ENCODE results near the gene ASB6.
"Not testable (repeated sequence)": the region's sequence is repeated elsewhere in the genome, so short reads cannot be mapped to it uniquely, and the experiment has no call there.

ASB6 gene

GRCh38 chr9:129666575-129666974 lies 24.6 kb upstream of the ASB6 start:
- no peak for DNase-seq

GRCh38 chr9:129665814-129666520 lies 24.0 kb upstream of the ASB6 start:
- no peak for DNase-seq

- no peak for DNase-seq
Measured at GRCh38 chr9:129665389-129665775, 23.4 kb upstream of the ASB6 start, which contains the start of gene PRRX2. Gene PRRX2, plus strand, starts transcription at chr9:129665647. Its CDS starts 221 bp downstream, at chr9:129665868.

- no peak for DNase-seq
Measured at GRCh38 chr9:129664746-129665388, 22.9 kb upstream of the ASB6 start.

GRCh38 chr9:129662239-129662638 lies 20.3 kb upstream of the ASB6 start:
- DNase-seq: not testable (repeated sequence)

DNA sequence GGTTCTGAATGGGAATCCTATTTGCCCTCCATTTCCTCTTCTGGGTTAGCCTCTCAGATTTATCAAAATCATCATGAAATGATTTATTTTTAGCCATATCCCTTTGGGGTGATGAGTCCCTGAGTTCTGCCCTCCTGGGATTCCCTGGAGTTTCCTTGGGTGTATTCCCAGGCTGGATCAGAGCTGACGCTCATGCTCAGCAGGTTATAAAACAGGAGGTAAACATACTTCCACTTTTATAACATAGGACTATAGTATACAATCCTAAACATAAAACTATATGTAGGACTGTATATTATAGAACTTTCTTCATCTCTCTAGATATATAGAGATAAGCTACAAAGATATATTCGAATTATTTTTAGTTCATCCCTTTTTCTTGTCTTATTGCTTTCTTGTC lies 19.1 kb upstream of the ASB6 start:
- no peak for DNase-seq

DNA sequence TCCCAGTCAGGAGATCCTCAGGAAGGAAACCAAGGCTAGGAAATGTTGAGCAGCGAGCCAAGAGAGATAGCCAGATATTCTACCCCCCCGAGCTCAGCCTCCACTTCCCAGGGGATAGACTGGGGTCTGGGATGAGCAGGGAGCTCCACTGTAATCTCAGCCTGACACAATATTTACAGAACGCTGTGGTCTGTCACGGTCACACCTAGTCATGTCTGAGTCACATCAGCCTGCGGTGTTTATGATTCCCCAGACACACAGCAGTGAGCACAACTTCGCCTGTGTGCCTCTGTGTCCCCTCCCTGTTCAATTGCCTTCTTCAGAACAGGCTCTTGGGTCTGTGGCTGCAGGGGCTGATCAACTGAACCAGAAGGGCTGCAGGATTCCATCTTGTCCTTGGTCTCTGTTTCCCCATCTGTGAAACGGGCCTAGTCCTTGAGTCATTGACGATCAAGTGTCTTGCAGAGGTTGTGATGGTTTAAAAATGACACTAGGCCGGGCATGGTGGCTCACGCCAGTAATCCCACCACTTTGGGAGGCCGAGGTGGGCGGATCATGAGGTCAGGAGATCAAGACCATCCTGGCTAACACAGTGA lies 14.9 kb upstream of the ASB6 start:
- no peak for DNase-seq

- DNase-seq: no peak
Measured at GRCh38 chr9:129655696-129656095, 13.7 kb upstream of the ASB6 start.

- DNase-seq: no peak
Measured at GRCh38 chr9:129655154-129655553, 13.2 kb upstream of the ASB6 start.

DNA sequence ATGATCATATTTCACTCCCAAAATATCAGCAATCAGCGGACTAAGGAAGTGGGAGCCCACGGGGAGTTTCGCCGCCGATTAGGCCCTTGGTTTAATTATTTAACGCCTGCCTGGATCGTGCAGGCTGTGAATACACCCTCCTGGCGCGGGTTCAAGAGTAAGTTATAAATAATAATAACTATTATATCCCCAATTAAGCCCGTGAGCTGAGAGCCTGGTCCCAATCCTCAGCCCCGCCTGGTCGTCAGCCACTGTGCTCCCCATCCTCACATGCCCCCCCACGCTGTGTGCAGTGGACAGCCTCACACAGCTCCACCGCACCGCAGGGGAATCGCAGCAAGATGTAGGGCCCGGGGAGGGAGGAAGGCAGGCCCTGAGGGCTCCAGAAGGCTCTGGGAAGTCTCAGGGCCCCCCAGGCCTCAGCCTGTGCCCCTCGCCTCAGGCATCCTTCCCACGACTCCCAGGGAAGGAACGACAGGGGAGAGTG lies 12.6 kb upstream of the ASB6 start:
- no peak for DNase-seq

DNA sequence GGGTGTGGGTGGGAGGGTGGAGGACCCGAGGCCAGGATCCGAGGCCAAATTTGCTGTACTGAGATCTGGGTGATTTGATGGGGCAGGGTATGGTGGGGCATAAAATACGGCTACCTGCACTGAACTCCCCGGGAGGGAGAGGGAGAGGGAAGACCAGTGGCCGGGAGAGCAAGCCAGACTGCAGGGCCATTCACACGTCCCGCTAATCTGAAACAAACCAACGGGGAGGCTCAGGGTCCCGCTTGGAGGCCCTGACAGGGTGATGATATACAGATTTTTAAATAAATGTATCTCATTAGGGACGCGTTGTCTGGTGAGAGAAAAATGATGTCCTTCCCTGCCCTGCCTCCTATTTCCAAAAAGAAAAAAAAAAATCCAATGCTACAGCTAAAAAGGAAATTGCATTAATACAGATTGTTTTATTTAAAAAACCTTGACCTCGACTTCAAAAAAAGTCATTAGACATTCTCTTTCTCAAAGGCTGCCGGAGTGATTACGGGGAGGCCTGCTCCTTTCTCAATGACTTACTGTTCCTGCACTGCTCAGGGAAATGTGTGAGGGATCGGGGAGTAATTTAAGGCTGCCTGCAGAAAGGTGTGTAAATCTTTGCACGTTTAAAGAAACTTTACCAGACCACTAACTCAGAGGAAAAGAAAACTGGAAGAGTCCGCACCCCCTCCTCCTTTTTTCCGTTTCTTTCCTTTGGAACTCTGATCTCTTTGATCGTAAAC lies 12.0 kb upstream of the ASB6 start:
- DNase-seq: no peak

- DNase-seq: no peak
Measured at GRCh38 chr9:129650680-129651235, 8.8 kb upstream of the ASB6 start.

DNA sequence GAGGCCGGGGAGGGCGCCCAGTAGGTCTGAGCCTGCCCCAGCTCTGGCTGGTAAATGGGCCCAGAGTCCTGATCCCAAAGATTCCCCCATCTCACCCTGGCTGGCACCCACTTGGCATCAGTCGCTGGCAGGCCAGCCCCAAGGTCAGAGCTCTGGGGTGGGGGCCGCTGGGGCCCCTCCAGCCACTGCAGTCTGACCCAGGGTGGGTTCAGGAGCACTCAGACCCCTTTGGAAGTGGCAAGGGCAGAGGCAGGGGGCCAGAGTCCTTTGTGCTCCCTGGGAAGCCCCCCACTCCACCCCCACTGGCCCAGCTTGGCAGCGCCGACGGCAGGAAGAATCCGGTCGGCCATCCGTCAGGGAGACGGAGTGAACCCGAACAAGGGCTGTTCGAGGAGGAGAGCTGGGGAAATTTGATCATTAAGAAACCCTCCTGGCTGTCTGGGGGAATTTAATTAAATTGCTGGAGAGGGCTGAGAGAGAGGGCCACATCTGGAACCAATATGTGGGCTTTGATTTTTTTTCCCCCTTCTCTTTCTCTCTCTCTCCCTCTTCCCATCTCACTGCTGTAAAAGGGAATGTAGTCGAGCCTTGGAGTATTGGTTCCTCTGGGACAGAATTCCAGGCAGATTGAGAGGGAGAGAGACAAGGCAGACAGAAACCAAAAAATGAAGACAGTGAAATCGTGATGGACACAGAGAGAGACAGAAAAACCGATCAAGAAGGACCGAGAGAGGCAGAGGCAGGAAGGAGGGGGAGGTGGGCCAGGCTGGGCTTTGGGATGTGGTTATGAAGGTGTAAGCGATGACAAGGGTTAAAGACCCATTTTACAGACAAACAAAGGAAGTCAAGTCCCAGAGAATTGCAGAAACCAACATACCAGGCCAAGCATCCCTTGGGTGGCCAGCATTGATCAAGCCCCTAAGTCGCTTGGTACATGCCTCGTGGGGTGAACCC lies 8.1 kb upstream of the ASB6 start:
- no peak for DNase-seq

DNA sequence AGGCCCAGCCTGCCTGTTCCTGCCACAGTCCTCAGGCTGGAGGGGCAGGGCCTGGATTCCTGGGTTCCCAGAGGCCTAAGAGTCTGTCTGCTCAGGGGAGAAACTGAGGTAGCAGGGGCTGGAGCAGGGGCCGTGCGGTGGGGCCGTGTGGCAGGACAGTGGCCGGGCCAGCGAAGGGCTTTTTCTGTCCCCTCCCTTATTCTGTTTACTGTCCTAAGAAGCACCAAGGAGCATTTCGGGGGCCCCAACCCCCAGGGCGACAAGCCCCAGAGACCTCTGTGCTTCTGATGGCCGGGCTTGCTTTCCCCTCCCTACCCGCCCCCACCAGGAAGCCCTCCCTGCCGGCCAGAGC lies 6.8 kb upstream of the ASB6 start:
- no peak for DNase-seq

GRCh38 chr9:129648092-129648763 lies 6.3 kb upstream of the ASB6 start:
- no peak for DNase-seq

- DNase-seq: no peak
Measured at GRCh38 chr9:129647635-129648034, 5.7 kb upstream of the ASB6 start.

DNA sequence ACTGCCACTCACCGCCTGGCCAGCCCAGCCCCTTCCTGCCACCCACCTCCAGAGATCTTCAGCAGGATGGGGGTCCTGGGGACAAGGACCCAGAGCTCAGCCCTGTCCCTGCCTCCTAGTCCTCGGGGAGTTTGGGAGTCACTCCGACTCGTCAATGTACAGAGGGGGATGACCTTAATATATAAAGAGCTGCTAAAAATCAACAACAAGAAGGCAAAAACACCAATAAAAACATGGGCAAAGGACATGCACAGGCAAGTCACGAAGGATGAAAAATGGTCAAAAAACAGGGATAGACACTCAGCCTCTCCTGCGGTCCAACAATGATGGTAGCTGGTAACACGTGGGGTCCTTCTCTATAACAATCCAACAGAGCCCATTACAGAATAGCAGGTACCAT lies 4.7 kb upstream of the ASB6 start:
- DNase-seq: no peak

DNA sequence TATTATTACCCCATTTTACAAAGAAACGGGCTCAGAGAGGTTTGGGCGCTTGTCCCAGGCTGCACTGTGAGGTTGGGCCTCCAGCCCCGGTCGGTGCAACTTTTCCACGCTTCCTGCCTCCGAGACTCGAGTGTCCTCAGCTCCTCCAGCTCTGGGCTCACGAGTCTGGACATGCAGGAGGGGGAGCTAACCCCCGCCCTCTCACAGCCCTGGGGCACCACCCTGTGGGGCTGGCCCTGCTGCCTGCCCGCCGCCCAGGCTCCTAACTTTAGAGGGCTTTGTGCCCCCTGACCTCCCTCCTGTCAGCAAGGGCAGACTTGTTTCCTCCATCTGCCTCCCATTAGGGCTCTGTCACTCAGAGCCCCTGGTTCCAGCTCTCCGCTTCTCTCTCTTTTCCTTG lies 4.3 kb upstream of the ASB6 start:
- no peak for DNase-seq

DNA sequence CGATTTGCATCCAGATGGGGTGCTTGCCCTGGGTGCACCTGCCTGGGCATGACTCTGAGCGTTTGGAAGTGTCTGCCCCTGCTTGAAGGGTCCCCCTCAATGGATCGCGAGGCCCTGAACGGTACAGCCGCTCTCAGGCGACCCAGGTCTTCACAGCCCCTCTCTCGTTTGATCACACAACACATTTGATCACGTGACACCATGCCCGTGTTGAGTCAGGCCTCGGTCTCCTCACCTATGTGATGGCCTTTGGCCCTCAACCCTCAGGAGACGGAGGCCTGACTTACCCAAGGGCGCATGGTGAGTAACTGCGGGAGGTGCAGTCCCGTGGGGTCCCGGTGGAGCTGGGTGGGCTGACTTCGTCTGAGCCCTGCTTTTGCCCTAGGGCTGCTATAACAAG lies 3.0 kb upstream of the ASB6 start:
- DNase-seq: no peak

GRCh38 chr9:129644365-129644764 lies 2.4 kb upstream of the ASB6 start:
- DNase-seq: no peak

- no peak for DNase-seq
Measured at GRCh38 chr9:129643706-129644105, 1.8 kb upstream of the ASB6 start.
